Measurements from ENCODE around the gene DDX17. TPM values are rescaled to one million over a fixed set of nuclear protein-coding genes. Genes with fewer than 3 reads are reported as not detected.
A peak's percentile ranks its signal among the peaks of the same experiment; 100 is the strongest.

The DDX17 gene
- total and polyA plus RNA-seq, 9 of the 15 experiments (the other 6 are each of a cell fraction or from before 2014, with no cell fraction given): 17.6 to 421 (median 189) TPM

DNA sequence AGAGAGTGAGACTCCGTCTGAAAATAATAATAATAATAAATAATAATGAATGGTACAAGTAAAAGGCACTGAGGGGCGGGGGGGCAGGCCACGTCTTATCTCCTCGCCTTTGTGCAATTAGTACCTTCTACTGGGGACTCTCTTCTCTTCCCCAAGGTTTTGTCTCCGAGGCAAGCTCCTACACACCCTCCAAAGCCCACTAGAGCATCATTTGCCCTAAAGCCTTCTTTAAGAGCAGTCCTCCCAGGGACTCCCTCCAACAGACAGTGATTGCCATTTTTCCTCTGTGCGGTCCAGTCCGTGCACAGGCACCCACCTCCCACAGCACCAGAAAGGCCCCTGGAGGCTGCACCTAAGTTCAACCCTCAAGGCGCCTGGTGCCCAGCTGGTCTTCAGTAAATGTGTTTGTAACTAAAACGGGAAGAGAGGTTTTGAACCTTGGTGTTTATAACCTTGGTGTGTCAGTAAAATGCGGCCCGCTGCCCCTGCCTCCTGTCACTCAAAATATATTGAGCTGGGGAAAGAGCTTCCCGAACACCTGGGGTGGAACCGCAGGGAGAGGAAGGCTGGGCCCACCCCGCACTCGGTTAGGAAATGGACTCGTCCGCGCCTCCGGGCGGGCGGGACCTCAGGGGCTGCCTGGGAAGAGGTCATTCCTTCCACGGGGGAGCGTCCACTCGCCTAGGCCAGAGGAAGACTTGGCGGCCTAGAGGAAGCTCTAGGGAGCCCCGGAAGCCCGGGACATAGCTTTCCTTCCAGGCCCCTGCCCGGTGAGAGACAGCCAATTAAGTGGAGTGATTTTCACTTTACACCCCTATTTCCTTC, 42.9 kb downstream of the DDX17 start:
- Histone ChIP-seq H3K9ac (ENCODE audit: insufficient read depth in 1 of 2, low read depth in 2 of 2, low read length in 2 of 2) (peak overlapping the region; percentile 44 to 55; a peak in 2 of 4 replicates), H4K20me1 (replicated peaks; ENCODE audit: control insufficient read depth, insufficient read depth, low read length) (no peaks in the 10 kb centered on the region), H3K4me3 (no peak overlapping the region), H3K9me1 (ENCODE audit: control insufficient read depth, insufficient read depth, low read length) (no peaks in the 10 kb centered on the region), H3K4me1 (replicated peaks in 1 of 2; ENCODE audit: control insufficient read depth in 2 of 2, insufficient read depth in 2 of 2, low read length in 2 of 2) (peaks cover 22 to 43% of the 10 kb centered on the region in 2 experiments; a peak in 4 of 5 replicates), H2AFZ (ENCODE audit: low read depth, low read length) (peak overlapping the region; percentile 89), H3K27ac (ENCODE audit: extremely low read depth, low read depth, low read length) (no peak overlapping the region), H3K4me2 (ENCODE audit: insufficient read depth, low read length) (peak overlapping the region; percentile 60), H3K36me3 (ENCODE audit: control insufficient read depth, insufficient read depth, low read length) (no peaks in the 10 kb centered on the region), H3K9me3 (replicated peaks; ENCODE audit: control insufficient read depth, insufficient read depth, low read depth, low read length) (no peaks in the 10 kb centered on the region), H3K27me3 (ENCODE audit: control insufficient read depth in 2 of 2, insufficient read depth in 2 of 2, low read length in 2 of 2) (no peaks in the 10 kb centered on the region), H3K79me2 (ENCODE audit: control insufficient read depth, insufficient read depth, low read length) (peaks cover 2% of the 10 kb centered on the region; the same call in 2 of the 3 replicates)
- DNase-seq (ENCODE audit: extremely low read depth in 1 of 4, low spot score in 3 of 4): peak; percentile 42 to 80 (median 60)
- FAIRE-seq: peak; percentile 77
- peak; percentile 71 for ATAC-seq
- WGBS (ENCODE audit: insufficient coverage, low coverage, missing lambda C conversion rate): 24% methylated on average over 21 of the region's 28 CpGs
- no TSS peak for BruUV-seq (replicated peaks)
- in situ Hi-C loops (cut with MboI): no loop called here
- POLR2A ChIA-PET: interaction anchor here (0.7 to 3.0 kb wide), 6 partner anchors 8 to 177 kb away, joined by 3 to 11 read pairs (median 4); no protein-coding TSS in a partner anchor
- intact Hi-C loops (cut with micrococcal nuclease): no loop called here
- CTCF ChIA-PET (ENCODE audit: low intra/inter-chr PET ratio): no interaction called here
- TF ChIP-seq XRCC5 (IDR thresholded peaks at IDR 0.05; ENCODE audit: low read depth, low read length) (0 out of 2 replicates have a peak, but pooled peaks have one; percentile 41), TFAP4 (CRISPR knock-in tag; IDR thresholded peaks at IDR 0.05; ENCODE audit: borderline replicate concordance) (peak; percentile 71; the same call in 1 of the 2 replicates), BHLHE40 (IDR thresholded peaks at IDR 0.05; ENCODE audit: low read length) (peak; percentile 77), HDAC3 (IDR thresholded peaks at IDR 0.05; ENCODE audit: borderline replicate concordance, partially characterized antibody) (peak; percentile 32), POLR2G (IDR thresholded peaks at IDR 0.05; ENCODE audit: low read depth, low read length) (peak; percentile 57), VEZF1 (CRISPR knock-in tag; IDR thresholded peaks at IDR 0.05) (peak; percentile 24; the same call in 1 of the 2 replicates), TBP (optimal IDR thresholded peaks at IDR 0.05; ENCODE audit: low read depth, low read length) (peak; percentile 32), ZBTB7A (IDR thresholded peaks at IDR 0.05; ENCODE audit: borderline replicate concordance, control insufficient read depth, low read depth, low read length) (peak; percentile 21; the same call in 1 of the 2 replicates), FOXK2 (conservative IDR thresholded peaks at IDR 0.05 in 1 of 2, IDR thresholded peaks at IDR 0.05 in 1 of 2; ENCODE audit: low read depth in 2 of 2) (peak in 1 of 2 experiments; percentile 96; a peak in 2 of 4 replicates), CTCF (IDR thresholded peaks at IDR 0.05 in 2 of 3, conservative IDR thresholded peaks at IDR 0.05 in 1 of 3; ENCODE audit: insufficient read depth in 2 of 3, low read depth in 1 of 3, low read length in 3 of 3) (peak in 1 of 3 experiments; percentile 1; a peak in 1 of 6 replicates), TOE1 (IDR thresholded peaks at IDR 0.05; ENCODE audit: borderline replicate concordance) (peak; percentile 72), TOE1 (CRISPR knock-in tag; IDR thresholded peaks at IDR 0.05; ENCODE audit: borderline replicate concordance, low read depth) (no peak), ZNF830 (CRISPR knock-in tag; IDR thresholded peaks at IDR 0.05) (no peak), MCM3 (IDR thresholded peaks at IDR 0.05) (no peak)
- TF ChIP-seq, protein P1, sequence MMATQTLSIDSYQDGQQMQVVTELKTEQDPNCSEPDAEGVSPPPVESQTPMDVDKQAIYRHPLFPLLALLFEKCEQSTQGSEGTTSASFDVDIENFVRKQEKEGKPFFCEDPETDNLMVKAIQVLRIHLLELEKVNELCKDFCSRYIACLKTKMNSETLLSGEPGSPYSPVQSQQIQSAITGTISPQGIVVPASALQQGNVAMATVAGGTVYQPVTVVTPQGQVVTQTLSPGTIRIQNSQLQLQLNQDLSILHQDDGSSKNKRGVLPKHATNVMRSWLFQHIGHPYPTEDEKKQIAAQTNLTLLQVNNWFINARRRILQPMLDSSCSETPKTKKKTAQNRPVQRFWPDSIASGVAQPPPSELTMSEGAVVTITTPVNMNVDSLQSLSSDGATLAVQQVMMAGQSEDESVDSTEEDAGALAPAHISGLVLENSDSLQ (IDR thresholded peaks at IDR 0.05): peak; percentile 97
